ENCODE results near the gene DGKK. TPM values are rescaled to one million over a fixed set of nuclear protein-coding genes. Genes with fewer than 3 reads are reported as not detected.
"Not testable (repeated sequence)": the region's sequence is repeated elsewhere in the genome, so short reads cannot be mapped to it uniquely, and the experiment has no call there.

Gene DGKK
- total RNA-seq, 1 donor from 2014 or later: not detected

GRCh38 chrX:50430917-50431575 lies 39.6 kb downstream of the DGKK start:
- DNase-seq (ENCODE audit: low read depth in 2 of 2): no peak

GRCh38 chrX:50428174-50428573 lies 42.5 kb downstream of the DGKK start:
- no peak for DNase-seq (ENCODE audit: low read depth in 2 of 2)

- no peak for DNase-seq (ENCODE audit: low read depth in 2 of 2)
Observed at GRCh38 chrX:50407976-50408375, 62.6 kb downstream of the DGKK start.

DNA sequence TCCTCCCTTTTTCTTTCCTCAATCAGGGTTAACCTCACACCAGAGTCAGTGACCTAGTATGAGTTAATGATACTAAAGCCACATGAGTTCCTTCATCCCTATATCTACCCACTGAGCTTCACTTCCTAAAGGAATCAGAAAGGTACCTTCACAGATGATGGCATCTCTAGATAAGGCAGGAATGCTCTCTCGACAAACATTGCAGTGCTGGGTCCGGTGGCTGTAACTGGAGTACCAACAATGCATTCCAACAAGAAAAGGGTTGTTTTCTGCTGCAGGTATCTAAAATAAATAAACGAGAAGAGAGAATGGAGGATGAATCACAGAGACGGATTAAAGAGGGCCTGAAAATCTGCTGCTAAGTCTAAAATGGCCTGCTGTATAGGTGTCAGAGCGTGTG lies 66.7 kb downstream of the DGKK start:
- DNase-seq (ENCODE audit: low read depth in 2 of 2): no peak

- no peak for DNase-seq (ENCODE audit: low read depth in 2 of 2)
Observed at GRCh38 chrX:50402886-50403285, 67.7 kb downstream of the DGKK start.

- DNase-seq (ENCODE audit: low read depth in 2 of 2): no peak
Observed at GRCh38 chrX:50393902-50394301, 76.7 kb downstream of the DGKK start.

- no peak for DNase-seq (ENCODE audit: low read depth in 2 of 2)
Observed at GRCh38 chrX:50386520-50386919, 84.1 kb downstream of the DGKK start.

DNA sequence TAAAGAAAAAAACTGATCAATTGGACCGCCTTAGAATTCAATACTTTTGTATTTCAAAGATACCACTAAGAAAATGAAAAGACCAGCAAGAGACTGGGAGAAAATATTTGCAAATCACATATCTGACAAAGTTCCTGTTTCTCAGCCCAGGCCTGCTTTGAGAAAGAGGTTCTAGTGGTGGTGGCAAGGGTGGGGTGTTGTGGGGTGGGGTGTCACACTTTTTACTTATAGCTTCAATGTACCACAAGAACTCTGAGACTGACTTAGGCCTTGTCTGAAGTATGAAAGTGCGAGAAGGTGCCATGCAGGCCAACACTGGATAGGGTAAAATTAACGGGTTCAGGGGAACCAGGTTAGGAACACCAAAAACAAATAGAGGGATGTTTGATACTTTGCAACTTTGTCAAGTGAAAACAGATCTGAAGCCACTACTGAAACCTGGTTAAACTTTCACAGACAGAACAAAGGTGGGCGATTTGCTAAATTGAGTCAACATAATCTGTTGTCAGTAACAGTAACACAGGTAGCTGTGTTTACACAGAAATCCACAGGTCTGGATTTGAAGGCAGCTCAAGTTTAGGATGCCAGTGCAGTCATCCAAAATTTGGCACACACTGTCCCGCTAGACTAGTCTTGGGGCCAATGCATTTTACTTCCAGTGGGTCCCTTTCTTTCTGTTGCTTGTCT lies 88.8 kb downstream of the DGKK start:
- no peak for DNase-seq (ENCODE audit: low read depth in 2 of 2)

GRCh38 chrX:50375481-50376267 lies 95.0 kb downstream of the DGKK start:
- DNase-seq (ENCODE audit: low read depth in 2 of 2): no peak

DNA sequence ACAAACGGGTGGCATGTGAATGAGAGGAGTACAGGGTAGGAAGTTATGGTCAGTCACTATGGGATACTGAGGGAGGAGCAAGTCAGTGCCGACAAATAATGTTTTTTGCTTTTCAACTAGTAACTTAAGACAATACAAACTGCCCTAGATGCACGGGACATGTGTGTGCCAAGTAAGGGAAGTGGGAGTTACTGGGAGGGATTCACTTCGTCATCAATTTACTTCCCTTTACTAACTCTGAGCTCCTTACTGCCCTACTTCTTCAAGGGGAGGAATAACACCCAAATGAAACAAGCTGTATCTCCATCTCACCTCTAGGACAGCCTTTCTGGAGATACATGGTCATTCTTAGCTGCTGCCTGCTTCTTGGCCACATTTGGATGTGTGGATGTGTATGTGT lies 97.7 kb downstream of the DGKK start:
- DNase-seq (ENCODE audit: low read depth in 2 of 2): no peak

DNA sequence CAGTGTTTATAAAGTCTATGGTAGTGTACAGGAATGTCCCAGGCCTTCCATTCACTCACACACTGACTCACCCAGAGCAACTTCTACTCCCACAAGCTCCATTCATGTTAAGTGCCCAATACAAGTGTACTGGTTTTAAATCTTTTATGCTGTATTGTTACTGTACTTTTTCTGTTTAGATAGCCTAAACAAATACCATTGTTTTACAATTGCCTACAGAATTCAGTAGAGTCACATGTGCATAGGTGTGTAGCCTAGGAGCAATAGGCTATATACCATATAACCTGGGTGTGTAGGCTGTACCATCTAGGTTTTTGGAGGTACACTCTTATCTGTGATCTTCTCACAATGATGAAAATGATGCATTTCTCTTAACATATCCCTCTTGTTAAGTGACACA lies 126.7 kb downstream of the DGKK start:
- no peak for DNase-seq (ENCODE audit: low read depth in 2 of 2)

DNA sequence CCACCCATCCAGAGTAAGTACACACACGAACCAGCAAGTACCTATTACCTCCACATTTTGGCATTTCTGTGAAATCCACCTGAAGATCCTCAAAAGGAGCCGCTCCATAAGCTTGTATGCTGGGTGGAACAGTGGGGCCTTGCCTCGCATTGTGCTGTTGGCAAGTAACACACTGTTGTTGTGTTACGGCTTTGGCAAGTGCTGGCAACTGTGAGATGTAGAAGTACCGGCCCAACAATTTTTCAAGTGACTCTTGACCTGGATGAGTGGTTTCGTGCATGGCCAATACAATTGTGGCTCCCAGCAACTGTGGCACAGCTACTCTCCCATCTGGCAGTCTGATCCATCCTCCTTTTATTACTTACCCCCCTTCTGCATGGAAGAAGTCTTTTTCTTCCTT lies 137.3 kb downstream of the DGKK start:
- no peak for DNase-seq (ENCODE audit: low read depth in 2 of 2)

DNA sequence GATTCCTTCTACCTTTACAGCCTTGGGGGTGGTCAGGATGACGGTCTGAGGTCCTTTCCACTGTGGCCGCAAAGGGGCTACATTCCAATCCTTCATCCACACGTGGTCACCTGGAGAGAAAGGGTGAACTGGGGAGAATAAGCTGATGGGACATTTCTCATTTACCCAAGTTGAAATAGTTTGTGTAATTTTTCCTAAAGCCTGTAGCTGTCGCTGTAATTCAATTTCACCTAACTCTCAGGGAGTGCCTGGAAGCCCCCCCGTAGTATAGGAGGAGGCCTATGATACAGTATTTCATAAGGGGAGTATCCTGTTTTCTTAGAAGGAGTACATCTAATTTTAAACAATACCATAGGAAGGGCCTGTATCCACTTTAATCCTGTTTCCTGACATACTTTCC lies 138.0 kb downstream of the DGKK start:
- DNase-seq (ENCODE audit: low read depth in 2 of 2): not testable (repeated sequence)

DNA sequence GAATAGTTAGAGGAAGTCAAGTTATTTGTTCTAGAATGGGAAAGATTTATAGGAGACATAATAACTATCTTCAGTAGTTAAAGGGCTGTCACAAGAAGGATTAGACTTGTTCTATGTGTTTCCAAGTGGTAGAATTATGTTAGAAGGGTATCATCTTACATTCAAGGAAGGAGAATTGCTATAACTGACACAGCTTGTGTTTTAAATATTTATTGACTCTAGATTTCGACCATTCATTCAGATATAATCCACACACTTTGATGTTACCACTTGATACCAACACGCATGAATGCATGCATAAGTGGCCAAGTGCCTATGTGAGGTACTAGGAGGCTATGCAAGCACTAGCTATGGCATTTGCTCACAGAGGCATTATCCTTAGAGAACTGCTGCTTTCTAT lies 143.4 kb downstream of the DGKK start:
- no peak for DNase-seq (ENCODE audit: low read depth in 2 of 2)

Data from lung microvascular endothelial cell (primary cell).